Fibroblast of mammary gland (primary cell): Measurements from ENCODE around the gene DEDD.

Source experiments
- DNase-seq: peaks from one replicate; pipeline ENCODE4 v3.0.0-alpha.2; 2010; ENCODE audit warnings: low read depth
- H3K4me3 ChIP-seq: 2 replicates; pipeline ENCODE4 v1.5.1; 2011; ENCODE audit warnings: low read depth, mild to moderate bottlenecking, low read length, moderate library complexity; ENCODE audit not compliant: control insufficient read depth
- TF ChIP-seq, protein P1 (sequence below): conservative IDR thresholded peaks from 2 replicates; pipeline ENCODE4 v1.5.1; 2011; ENCODE audit warnings: low read depth, low read length, inconsistent platforms; ENCODE audit not compliant: control insufficient read depth, insufficient read depth

The DEDD gene

DNA sequence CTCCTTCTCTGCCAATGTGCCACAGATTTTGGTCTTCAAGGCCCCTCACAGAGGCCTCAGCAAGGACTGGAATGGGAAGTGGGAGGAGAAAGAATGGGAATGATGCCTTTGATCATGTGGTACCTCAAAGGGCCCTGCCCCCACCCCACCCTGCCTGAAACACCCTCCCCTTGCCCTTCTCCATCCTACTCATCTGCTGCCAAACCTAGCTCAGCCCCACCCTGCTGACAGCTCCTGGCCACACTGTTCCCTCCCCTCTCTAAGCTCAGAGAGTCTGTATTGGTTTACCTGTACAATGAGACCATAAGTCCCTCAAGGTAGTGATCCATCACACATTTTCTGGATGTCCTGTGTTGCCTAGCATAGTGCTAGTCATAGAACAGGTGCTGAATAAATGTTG is 56.1 kb downstream of the DEDD start:
- H3K4me3 ChIP-seq: no peak overlapping the region
- TF ChIP-seq, protein P1, sequence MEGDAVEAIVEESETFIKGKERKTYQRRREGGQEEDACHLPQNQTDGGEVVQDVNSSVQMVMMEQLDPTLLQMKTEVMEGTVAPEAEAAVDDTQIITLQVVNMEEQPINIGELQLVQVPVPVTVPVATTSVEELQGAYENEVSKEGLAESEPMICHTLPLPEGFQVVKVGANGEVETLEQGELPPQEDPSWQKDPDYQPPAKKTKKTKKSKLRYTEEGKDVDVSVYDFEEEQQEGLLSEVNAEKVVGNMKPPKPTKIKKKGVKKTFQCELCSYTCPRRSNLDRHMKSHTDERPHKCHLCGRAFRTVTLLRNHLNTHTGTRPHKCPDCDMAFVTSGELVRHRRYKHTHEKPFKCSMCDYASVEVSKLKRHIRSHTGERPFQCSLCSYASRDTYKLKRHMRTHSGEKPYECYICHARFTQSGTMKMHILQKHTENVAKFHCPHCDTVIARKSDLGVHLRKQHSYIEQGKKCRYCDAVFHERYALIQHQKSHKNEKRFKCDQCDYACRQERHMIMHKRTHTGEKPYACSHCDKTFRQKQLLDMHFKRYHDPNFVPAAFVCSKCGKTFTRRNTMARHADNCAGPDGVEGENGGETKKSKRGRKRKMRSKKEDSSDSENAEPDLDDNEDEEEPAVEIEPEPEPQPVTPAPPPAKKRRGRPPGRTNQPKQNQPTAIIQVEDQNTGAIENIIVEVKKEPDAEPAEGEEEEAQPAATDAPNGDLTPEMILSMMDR: no peak
- no peak for DNase-seq

DNA sequence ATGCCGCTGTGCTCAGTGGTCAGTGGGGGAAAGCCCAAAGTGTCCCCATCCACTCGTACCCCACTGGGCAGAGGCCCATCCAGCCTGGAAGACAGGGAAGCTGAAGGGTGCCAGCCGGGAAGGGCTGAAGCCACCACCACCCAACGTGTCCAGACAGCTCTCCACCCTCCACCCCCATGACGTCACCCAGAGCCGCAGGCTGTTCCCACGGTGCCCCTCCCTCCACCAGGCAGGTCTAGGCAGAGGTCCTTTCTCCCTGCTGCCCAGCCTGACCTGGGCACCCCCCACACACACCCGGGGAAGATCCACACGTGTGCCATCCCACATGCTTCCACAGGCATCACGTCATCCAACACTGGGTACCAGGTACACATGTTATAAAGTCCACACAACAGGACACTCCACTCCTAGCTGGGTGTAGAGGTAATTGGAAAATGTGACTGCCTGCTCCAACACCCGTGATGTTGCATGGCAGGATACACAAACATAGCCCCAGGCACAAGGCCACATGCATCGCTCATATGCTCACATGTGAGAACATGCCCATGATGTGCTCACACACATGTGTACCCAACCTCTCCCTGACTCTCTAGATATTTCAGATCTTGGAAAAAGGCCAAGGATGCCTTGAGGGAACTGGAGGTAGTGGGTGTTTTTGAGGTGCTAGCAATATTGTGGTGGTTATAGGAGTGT is 57.6 kb downstream of the DEDD start:
- no peak overlapping the region for H3K4me3 ChIP-seq
- DNase-seq: no peak

DNA sequence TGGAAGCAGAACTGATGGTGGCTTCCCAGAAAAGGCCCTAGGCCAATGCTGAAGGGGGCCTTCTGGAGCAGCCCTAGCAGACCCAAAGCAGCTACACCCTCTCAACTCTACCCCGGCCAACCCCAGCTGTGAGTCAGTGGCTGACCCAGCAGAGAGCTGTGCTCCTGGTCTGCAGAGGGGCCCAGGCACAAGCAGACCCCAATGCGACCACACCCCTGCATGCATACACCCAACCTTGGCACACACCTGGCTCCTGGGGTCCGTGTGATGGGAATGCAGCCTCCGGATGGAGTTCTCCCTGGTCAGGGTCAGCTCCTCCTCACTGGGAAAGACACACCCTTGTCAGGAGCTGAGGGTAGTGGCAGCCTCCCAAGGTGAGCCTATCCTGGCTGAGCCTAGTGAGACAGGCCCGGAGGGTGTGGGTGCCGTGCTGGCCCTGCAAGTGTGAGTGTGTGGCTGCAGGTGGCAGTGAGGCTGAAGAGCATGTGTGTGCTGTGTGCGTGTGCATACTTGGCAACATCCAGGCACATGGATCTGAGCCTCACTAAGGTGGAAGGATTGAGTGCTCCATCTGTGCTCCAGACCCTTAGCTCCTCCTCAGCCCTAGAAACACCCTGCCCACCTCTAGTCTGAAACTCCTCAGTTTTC is 58.9 kb downstream of the DEDD start:
- H3K4me3 ChIP-seq: no peak overlapping the region
- DNase-seq: no peak
- TF ChIP-seq, protein P1: no peak

More for the DNA sequence above, 57.6 kb downstream of the DEDD start:
- TF ChIP-seq, protein P1: no peak

DNA sequence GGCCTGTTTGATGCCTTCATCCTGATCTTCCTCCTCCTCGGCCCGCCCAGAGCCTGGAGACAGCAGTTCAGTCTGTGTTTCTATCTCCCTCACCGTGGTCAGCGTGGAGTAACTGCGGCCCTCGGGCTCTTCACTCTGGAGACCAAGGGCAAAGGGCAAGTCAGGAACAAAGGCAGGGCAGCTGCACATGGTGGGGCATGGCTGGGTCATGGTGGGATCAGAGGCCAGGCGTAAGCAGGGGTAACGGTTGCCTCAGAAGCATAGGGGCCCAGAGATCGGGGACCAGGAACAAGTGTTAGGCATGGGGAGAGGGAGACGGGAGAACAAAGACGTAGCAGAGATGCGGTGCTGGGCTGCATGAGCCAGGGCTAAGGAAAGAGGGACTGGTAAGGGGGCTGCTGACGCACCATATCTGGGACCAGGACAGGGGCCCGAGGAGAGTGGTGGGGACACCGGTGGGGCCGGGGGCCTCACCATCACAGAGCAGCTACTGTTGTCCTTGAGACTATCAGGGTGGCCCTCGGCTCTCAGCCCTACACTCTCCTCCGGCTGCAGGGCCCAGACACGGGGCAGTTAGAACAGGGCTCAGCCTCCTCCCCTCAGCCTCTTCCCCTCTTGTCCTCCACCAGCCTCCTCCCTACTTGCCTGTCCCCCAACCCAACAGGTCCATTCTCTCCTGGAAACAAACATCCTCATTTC is 59.6 kb downstream of the DEDD start:
- TF ChIP-seq, protein P1: no peak
- H3K4me3 ChIP-seq: no peak overlapping the region
- DNase-seq: no peak

DNA sequence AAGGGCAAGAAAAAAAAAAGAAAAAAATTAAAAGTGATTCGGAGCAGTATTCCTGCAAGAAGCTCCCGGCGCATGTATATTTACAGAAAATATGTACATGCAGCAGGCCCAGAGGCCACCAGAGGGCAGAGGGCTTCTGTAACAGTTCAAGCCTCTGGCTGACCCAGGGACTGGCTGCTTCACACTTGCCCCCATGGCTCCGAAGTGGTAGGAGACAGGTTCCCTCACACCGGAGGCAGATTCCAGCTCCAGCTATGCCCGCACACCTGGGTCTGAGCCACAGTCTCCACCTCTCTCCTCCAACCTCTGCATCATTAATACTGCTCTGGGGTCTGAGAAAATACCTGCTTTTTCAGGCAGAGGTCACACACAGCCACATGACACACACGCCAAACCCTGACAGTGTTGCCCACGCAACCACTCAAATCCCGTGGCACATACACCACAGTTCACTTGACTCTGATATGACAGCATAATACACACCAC is 60.5 kb downstream of the DEDD start:
- peak; percentile 66 for DNase-seq
- TF ChIP-seq, protein P1: peak; percentile 68
- H3K4me3 ChIP-seq: no peak overlapping the region
